GM19193 (cell line): ENCODE measurements around the gene GRIN2C.

ENCODE experiments used
- POLR2A ChIP-seq: IDR thresholded peaks from 4 replicates; pipeline ENCODE4 v1.6.1; 2011; ENCODE audit not compliant: insufficient read depth, insufficient read length; ENCODE audit errors: extremely low read depth

The GRIN2C gene

GRCh38 chr17:74882517-74883240, 23.0 kb upstream of the GRIN2C start:
- no peak for TF ChIP-seq POLR2A

DNA sequence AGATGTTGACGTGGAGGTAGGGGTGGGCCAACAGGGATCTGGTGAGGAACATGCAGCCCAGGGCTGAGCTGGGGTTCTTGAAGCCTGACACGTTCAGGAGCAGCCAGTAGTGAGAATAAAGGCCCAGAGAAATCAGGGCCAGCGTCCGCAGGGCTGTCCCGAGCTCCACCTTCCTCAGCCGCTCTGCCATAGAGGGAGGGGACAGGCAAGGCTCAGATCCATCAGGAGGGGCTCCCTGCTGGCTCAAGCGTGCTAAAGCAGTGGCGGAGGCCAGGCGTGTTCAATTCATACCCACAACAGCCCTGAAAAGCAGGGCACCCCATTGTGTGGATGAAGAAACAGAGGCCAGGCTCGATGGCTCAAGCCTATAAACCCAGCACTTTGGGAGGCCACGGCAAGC, 21.4 kb upstream of the GRIN2C start:
- no peak for TF ChIP-seq POLR2A

- TF ChIP-seq POLR2A: no peak
Observed at GRCh38 chr17:74879308-74879707, 19.6 kb upstream of the GRIN2C start.

- TF ChIP-seq POLR2A: no peak
Observed at GRCh38 chr17:74878658-74879057, 19.0 kb upstream of the GRIN2C start.

- TF ChIP-seq POLR2A: no peak
Observed at GRCh38 chr17:74877592-74878548, 18.2 kb upstream of the GRIN2C start.

- TF ChIP-seq POLR2A: no peak
Observed at GRCh38 chr17:74875977-74876593, 16.4 kb upstream of the GRIN2C start.

DNA sequence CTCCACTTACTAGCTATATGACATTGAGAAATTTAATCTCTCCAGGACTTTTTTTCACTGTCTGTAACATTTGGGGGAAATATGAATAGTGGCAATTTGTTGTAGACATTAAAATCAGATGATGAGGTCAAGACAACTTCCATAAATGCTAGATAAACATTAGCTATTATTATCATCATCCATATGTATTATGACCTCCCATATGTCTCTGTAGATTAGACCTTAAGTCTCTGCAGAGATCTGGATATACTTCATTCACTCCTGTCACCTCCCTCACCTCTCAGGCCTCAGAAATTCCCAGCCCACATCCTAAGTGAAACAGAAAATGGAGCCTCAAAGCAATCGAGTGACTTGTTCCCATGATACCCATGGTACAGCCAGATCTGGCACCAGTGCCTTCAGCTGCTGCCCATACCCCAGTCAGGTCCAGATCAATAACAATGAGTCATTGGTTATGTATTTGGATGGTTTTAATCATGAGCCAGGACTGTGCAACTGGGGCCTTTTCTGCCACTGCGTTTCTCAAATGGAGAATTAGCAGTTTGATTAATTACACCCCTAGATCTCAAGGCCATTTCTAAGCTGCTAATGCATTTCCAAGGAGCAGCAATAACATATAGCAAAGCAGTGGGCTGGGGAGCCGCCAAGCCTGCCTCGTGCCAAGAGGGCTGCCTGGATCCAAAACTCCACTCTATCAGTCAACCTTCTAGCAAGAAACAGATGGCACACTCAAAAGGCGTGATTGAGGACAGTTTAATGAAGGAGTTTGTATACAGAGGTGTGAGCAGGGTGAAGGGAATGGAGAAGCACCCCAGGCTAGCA, 15.7 kb upstream of the GRIN2C start:
- no peak for TF ChIP-seq POLR2A

- no peak for TF ChIP-seq POLR2A
Observed at GRCh38 chr17:74874615-74875037, 14.9 kb upstream of the GRIN2C start.

DNA sequence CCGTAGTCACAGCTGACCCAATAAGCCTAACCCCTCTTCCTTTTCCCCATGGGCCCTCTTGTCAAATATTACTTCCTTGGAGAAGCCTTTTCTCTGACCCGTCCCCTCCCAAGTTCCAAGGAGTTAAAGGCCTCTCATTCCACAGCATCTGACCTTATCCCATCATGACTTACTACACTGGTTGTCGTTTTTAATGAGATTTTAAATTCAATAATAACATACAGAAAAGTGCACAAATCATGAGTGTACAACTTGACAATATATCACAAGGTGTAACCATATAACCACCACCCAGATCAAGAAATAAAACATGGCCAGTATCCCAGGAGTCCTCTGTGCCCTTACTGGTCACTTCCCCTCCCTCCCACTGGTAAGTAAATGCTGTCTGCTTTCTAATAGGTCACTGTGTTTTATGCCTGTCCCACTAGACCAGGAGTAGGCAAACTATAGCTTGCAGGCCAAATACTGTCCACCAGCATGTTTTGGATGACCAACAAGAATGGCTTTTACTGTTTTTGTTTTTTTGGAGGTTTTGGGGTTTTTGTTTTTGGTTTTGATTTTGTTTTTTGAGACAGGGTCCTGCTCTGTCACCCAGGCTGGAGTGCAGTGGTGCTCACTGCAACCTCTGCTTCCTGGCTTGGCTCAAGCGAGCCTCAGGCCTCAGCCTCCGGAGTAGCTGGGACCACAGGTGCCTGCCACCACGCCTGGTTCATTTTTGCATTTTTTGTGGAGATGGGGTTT, 14.4 kb upstream of the GRIN2C start:
- TF ChIP-seq POLR2A: no peak

DNA sequence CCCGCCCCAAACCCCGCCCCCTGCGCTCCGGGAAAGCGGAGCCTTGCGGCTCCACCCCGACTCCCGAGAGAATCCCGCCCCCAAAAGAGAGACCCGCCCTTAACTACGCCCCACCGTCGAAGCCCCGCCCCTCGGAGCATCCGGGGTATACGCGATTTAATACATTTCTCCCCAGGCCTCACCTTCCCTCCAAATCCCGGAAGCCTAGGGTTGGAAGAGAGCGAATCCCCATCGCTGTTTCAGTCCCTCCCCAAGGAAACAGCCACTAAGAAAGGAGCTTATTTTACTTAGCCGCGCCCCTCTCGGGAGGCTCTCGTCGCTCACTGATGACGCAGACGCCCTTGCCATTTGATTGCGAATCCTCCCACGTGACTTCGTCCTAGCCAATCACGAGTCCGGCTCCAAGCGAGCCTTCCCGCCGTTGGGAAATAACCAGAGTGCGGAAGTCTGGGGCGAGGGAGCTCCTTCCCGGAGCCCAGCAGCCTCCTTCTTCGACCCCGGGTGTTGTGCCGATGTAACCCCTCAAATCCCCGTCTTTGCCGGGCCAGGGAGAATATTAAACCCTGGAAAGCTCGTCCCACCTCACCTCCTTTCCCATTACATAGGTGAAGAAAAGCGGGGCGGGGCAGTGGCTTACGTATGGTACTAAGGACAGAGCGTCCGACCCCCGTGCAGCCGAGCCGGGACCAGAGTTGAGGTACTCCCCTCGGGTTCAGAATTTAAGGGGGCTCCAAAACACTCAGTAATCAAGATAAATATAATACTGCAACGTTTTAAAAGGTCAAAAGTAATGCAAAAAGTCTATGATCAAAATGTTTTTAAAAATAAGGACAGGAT, 13.6 kb upstream of the GRIN2C start:
- TF ChIP-seq POLR2A: peak; percentile 97

DNA sequence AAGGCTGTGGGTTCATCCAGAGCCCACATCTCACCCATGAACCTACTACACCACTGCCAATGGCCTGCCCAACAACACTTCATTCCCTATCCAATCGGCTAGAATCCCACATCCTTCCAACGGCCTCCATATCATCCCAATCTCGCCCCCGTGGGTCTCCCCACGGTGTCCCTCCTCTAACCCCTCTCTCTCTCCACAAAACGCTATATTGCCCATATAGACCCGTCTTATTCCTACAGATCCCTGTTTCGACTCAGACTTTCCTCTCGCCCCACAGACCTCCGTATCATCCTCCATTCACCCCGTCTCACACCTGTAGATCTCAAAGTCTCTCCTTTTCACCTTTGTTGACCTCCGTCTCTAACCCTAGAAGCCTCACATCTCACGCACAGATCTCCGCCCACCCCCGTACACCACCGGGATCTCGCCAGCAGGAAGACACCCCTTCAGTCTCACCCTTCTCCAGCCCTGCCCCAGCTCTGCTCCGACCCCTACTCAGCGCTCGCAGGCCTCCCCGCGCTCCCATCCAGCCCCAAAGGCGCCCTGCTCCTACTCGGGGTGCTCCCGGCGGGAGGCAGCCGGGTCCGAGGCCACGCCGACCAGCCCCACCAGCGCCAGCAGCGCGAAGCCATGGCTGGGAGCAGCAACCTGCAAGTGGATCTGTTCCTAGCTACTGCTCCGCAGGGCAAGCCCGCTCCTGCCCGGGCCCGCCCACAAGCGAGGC, 12.8 kb upstream of the GRIN2C start, which contains the start of gene FDXR:
Gene FDXR, minus strand, starts transcription at position 682 of the 724 bp plus-strand sequence. Its CDS starts 50 bp downstream, at position 632.
- TF ChIP-seq POLR2A: peak; percentile 70

DNA sequence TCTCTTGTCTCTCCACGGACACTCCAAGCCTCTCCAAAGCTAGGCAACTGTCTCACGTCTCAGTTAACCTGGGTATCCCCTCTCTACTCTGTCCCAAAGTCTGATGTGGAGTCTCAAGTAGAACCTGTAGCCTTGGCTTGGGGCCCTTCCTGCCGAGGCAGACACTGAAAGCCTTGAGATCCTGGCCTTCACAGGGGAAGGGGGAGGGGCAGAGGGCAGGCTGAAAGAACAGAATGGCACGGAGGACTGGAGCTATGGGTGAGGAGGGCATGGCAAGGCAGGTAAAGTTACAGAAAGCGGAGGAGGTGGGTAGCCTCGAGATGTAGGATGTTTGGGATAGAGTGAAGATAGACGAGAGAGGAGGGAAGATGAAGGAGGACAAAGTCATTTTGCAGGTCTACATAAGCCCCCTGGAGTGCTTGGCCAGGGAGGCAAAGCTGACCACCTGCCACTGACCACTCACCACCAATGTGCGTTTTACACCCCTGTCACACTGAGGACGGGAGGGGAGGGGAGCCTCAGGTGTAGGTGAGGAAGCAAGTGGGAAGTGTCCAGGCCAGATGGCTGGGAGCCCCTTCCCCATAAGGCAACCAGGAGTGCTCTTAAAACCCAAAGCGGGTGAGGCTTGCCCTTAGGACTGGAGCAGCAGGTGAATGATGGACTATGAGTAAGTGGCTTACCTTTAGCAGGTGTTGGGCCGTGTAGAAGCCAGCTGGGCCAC, 11.8 kb upstream of the GRIN2C start:
- no peak for TF ChIP-seq POLR2A
